ENCODE data around the gene FPR3. TPM values are rescaled to one million over a fixed set of nuclear protein-coding genes. Genes with fewer than 3 reads are reported as not detected.

FPR3 gene
- total and polyA plus RNA-seq, 2 donors (not counting 1 experiment from before 2014, with no cell fraction given), result 0.44 TPM; not detected in 1

DNA sequence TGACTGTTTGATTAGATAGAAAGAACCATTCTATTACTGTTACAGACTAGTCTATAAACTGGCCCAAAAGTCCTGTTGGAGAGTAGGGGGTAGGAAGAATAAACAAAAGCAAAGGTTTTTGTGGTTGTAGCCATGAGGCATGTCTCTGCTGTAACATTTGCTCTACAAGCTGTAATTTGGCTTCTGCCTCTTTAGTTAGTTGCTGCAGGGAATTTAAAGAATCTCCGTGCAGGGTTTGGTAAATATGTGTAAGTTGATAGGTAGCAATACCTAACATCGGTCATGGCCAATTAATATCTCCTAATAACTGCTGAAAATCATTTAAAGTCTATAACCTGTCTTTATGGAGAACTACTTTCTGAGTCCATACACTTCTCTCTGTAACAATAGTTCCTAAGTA, 13.0 kb downstream of the FPR3 start:
- Mint-ChIP-seq H3K9me3 (ENCODE audit: insufficient read depth) (peaks cover 2% of the 10 kb centered on the region), H3K4me1 (peaks cover 5% of the 10 kb centered on the region), H3K27me3 (no peaks in the 10 kb centered on the region), H3K27ac (no peak overlapping the region), H3K4me3 (no peak overlapping the region)
- H3K4me1 ChIP-seq (ENCODE audit: control insufficient read depth in 2 of 2, insufficient read depth in 2 of 2, low read length in 2 of 2), result peaks cover 6 to 7% of the 10 kb centered on the region in 2 donors
- CTCF ChIA-PET, result interaction anchor here (1.3 kb wide), 1 partner anchor 429 kb away, joined by 5 read pairs; no protein-coding TSS in a partner anchor
- no peak overlapping the region for H2AFZ ChIP-seq (ENCODE audit: insufficient read depth, low read depth, low read length, poor library complexity, severe bottlenecking)
- H3K4me3 ChIP-seq (ENCODE audit: control extremely low read depth in 1 of 5, extremely low read depth in 1 of 5, insufficient read depth in 1 of 5, low read depth in 2 of 5, low read length in 4 of 5), result no peak overlapping the region
- no peaks in the 10 kb centered on the region for H4K20me1 ChIP-seq (ENCODE audit: control insufficient read depth, insufficient read depth, low read length, poor library complexity, severe bottlenecking)
- no peak overlapping the region for H3K4me2 ChIP-seq (replicated peaks; ENCODE audit: low read depth, low read length, poor library complexity, severe bottlenecking)
- no peak for DNase-seq
- no peak for ATAC-seq (ENCODE audit: low read depth)
- H3K79me2 ChIP-seq (ENCODE audit: control insufficient read depth, insufficient read depth, low read length), result no peaks in the 10 kb centered on the region
- no peaks in the 10 kb centered on the region for H3K36me3 ChIP-seq (replicated peaks in 1 of 2; ENCODE audit: control extremely low read depth in 1 of 2, control insufficient read depth in 1 of 2, extremely low read depth in 1 of 2, insufficient read depth in 2 of 2, low read length in 1 of 2)
- POLR2A ChIA-PET, result no interaction called here
- H3K27me3 ChIP-seq (replicated peaks in 1 of 4; ENCODE audit: control extremely low read depth in 1 of 4, control insufficient read depth in 3 of 4, insufficient read depth in 4 of 4, low read length in 3 of 4), result no peaks in the 10 kb centered on the region
- WGBS (ENCODE audit: insufficient coverage), result no CpG with 5 or more reads among the region's 2 CpGs
- intact Hi-C loops (cut with micrococcal nuclease), result no loop called here
- no peak overlapping the region for H3K27ac ChIP-seq (ENCODE audit: low read length in 2 of 2)
- TF ChIP-seq EZH2 (IDR thresholded peaks at IDR 0.05; ENCODE audit: borderline replicate concordance, insufficient read depth, low read depth, low read length, poor library complexity, severe bottlenecking), result no peak
- no peak for TF ChIP-seq CTCF (IDR thresholded peaks at IDR 0.05)
- H3K9ac ChIP-seq (ENCODE audit: low read length), result no peak overlapping the region
- H3K9me3 ChIP-seq (ENCODE audit: control extremely low read depth in 1 of 3, control insufficient read depth in 2 of 3, insufficient read depth in 1 of 3, low read length in 2 of 3), result peaks cover 2 to 14% (median 4%) of the 10 kb centered on the region in 3 donors

DNA sequence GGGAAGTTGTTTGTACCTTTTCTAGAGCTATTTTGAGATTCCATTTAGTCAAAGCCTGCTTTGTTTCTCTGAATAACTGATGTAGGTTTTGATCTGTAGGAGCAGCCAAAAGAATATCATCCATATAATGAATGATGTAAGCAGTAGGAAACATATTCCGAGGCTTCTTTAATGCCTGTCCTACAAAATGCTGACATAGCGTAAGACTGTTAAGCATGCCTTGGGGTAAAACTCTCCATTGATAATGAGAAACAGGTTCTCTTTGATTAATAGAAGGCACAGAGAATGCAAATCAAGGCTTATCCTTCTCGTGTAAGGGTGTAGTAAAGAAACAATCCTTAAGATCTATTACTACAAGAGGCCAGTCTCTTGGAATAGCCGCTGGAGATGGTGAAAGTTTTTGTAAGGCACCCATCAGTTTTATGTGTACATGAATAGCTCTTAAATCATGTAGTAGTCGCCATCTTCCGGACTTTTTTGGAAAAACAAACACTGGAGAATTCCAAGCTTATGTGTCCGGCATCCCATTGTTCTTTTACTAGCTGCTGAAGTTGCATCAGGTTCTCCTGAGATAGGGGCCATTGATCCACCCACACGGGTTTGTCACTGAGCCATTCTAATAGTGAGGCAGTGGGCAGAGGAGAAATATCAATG, 13.5 kb downstream of the FPR3 start:
- ChIA-PET CTCF (no interaction called here), POLR2A (no interaction called here)
- peaks cover 6% of the 10 kb centered on the region in 2 donors for H3K4me1 ChIP-seq (ENCODE audit: control insufficient read depth in 2 of 2, insufficient read depth in 2 of 2, low read length in 2 of 2)
- no peak overlapping the region for H3K4me3 ChIP-seq (ENCODE audit: control extremely low read depth in 1 of 5, extremely low read depth in 1 of 5, insufficient read depth in 1 of 5, low read depth in 2 of 5, low read length in 4 of 5)
- DNase-seq (no peak), ATAC-seq (ENCODE audit: low read depth) (no peak)
- Mint-ChIP-seq H3K4me3 (no peak overlapping the region), H3K27ac (no peak overlapping the region), H3K9me3 (ENCODE audit: insufficient read depth) (peaks cover 2% of the 10 kb centered on the region), H3K4me1 (peaks cover 5% of the 10 kb centered on the region), H3K27me3 (no peaks in the 10 kb centered on the region)
- H3K27ac ChIP-seq (ENCODE audit: low read length in 2 of 2), result no peak overlapping the region
- no peaks in the 10 kb centered on the region for H3K36me3 ChIP-seq (replicated peaks in 1 of 2; ENCODE audit: control extremely low read depth in 1 of 2, control insufficient read depth in 1 of 2, extremely low read depth in 1 of 2, insufficient read depth in 2 of 2, low read length in 1 of 2)
- TF ChIP-seq CTCF (IDR thresholded peaks at IDR 0.05), result no peak
- TF ChIP-seq EZH2 (IDR thresholded peaks at IDR 0.05; ENCODE audit: borderline replicate concordance, insufficient read depth, low read depth, low read length, poor library complexity, severe bottlenecking), result no peak
- no peaks in the 10 kb centered on the region for H3K27me3 ChIP-seq (replicated peaks in 1 of 4; ENCODE audit: control extremely low read depth in 1 of 4, control insufficient read depth in 3 of 4, insufficient read depth in 4 of 4, low read length in 3 of 4)
- no peaks in the 10 kb centered on the region for H3K79me2 ChIP-seq (ENCODE audit: control insufficient read depth, insufficient read depth, low read length)
- intact Hi-C loops (cut with micrococcal nuclease), result no loop called here
- no peak overlapping the region for H3K9ac ChIP-seq (ENCODE audit: low read length)
- no peaks in the 10 kb centered on the region for H4K20me1 ChIP-seq (ENCODE audit: control insufficient read depth, insufficient read depth, low read length, poor library complexity, severe bottlenecking)
- peaks cover 2 to 17% (median 8%) of the 10 kb centered on the region in 3 donors for H3K9me3 ChIP-seq (ENCODE audit: control extremely low read depth in 1 of 3, control insufficient read depth in 2 of 3, insufficient read depth in 1 of 3, low read length in 2 of 3)
- no peak overlapping the region for H2AFZ ChIP-seq (ENCODE audit: insufficient read depth, low read depth, low read length, poor library complexity, severe bottlenecking)
- WGBS (ENCODE audit: insufficient coverage), result 97% methylated on average over 3 of the region's 8 CpGs
- no peak overlapping the region for H3K4me2 ChIP-seq (replicated peaks; ENCODE audit: low read depth, low read length, poor library complexity, severe bottlenecking)
